Chondrocyte (in vitro differentiated cells): Measurements from ENCODE around the gene SLC29A3. TPM values are rescaled to one million over a fixed set of nuclear protein-coding genes. Genes with fewer than 3 reads are reported as not detected.

Experiments used
- DNase-seq: peaks from one replicate; pipeline ENCODE4 v3.0.0; 2021; ENCODE audit warnings: mixed read lengths, low spot score
- H3K27ac Mint-ChIP-seq: one replicate; pipeline ENCODE4 v1.8.0; 2021; ENCODE audit warnings: mild to moderate bottlenecking, moderate library complexity, mixed read lengths; ENCODE audit not compliant: unreplicated experiment
- H3K27me3 Mint-ChIP-seq: 2 replicates; pipeline ENCODE4 v1.8.0; 2021; ENCODE audit warnings: low read depth, mixed read lengths
- H3K36me3 Mint-ChIP-seq: 2 replicates; pipeline ENCODE4 v1.8.0; 2021; ENCODE audit warnings: low read depth, mixed read lengths
- H3K4me1 Mint-ChIP-seq: 2 replicates; pipeline ENCODE4 v1.8.0; 2021; ENCODE audit warnings: low read depth, mild to moderate bottlenecking, mixed read lengths
- H3K4me3 Mint-ChIP-seq: one replicate; pipeline ENCODE4 v1.8.0; 2021; ENCODE audit warnings: mild to moderate bottlenecking, moderate library complexity, mixed read lengths; ENCODE audit not compliant: unreplicated experiment
- H3K9me3 Mint-ChIP-seq: 2 replicates; pipeline ENCODE4 v1.8.0; 2021; ENCODE audit warnings: low read depth, mixed read lengths
- total RNA-seq: library from RNA; stranded (reverse); gene quantifications from 3 replicates; pipeline ENCODE4 v1.2.1, GENCODE V29; 2021
- TF ChIP-seq, protein P1 (sequence below): fragments of 200-600 bp; sonication (generic); IDR thresholded peaks from 2 replicates; pipeline ENCODE4 v1.5.0; 2021; ENCODE audit warnings: antibody characterized with exemption, mild to moderate bottlenecking, moderate library complexity

SLC29A3 gene
- total RNA-seq, 1 donor from 2014 or later, result 3.8 TPM

DNA sequence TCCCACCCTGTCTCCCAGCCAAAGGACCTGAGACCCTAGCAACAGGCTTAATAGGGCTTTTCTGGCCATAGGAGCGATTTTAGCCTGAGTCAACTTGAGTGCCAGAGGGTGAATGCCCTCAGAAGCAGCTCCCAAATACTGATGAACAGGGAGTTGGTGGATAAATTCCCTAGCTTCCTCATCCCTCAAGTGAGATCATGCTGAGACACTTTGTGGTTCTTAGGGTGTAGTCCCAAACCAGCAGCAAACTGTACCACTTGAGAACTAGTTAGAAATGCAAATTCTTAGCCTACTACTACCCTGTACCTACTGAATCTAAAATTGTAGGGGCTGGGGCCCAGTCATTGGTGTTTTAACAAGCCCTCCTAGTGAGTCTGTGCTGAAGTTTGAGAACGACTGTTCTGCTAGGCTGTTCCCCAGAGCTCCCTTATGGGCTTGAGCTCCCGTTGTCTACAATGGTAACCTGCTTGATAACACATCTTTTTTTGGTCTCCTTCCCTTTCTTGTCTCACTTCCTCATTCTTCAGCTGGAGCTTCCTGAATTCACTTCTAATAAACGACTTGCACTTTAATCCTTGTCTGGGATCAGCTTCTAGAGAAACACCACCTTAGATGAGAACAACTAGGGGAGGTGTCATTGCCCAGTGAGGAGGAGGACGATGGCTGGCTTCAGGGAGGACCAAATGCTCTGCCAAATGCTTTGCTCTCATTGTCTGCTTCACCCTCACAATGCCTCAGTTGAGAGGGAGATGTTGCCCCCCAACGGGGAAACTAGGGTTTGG, 59.5 kb downstream of the SLC29A3 start:
- TF ChIP-seq, protein P1, sequence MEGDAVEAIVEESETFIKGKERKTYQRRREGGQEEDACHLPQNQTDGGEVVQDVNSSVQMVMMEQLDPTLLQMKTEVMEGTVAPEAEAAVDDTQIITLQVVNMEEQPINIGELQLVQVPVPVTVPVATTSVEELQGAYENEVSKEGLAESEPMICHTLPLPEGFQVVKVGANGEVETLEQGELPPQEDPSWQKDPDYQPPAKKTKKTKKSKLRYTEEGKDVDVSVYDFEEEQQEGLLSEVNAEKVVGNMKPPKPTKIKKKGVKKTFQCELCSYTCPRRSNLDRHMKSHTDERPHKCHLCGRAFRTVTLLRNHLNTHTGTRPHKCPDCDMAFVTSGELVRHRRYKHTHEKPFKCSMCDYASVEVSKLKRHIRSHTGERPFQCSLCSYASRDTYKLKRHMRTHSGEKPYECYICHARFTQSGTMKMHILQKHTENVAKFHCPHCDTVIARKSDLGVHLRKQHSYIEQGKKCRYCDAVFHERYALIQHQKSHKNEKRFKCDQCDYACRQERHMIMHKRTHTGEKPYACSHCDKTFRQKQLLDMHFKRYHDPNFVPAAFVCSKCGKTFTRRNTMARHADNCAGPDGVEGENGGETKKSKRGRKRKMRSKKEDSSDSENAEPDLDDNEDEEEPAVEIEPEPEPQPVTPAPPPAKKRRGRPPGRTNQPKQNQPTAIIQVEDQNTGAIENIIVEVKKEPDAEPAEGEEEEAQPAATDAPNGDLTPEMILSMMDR, result no peak
- H3K4me1 Mint-ChIP-seq, result peaks cover 3% of the 10 kb centered on the region
- peaks cover 12% of the 10 kb centered on the region for H3K27me3 Mint-ChIP-seq
- H3K36me3 Mint-ChIP-seq, result no peaks in the 10 kb centered on the region
- no peak for DNase-seq
- no peak overlapping the region for H3K27ac Mint-ChIP-seq
- no peak overlapping the region for H3K4me3 Mint-ChIP-seq
- no peaks in the 10 kb centered on the region for H3K9me3 Mint-ChIP-seq

DNA sequence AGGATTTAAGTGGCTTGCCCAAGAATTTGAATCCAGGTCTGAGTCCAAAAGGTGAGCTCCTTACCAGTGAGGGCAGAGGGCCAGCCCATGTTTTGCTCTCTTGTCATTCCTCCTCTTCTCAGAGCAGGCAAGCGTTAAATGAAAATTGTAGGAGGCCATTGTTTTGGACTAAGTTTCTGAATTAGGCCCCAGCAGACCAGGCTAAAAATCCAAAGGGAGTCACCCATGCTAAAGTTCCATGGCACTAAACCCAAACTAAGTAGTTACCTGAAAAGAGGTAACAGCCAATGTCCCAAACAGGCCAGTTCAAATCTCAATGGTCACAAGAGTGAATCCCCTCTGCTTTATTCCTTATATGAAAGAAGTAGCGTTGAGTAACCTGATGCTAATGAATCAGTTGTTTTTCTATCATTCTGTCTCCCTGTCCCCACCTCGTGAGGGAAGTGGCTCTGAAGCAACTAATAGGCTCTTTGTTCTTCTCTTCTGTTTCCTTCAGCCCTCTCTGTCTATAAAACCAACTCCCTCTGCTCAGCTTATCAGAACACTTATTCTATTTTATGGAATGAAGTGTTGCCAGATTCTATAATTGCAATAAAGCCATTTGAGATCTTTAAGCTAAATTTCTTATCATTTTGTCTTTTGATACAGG, 60.2 kb downstream of the SLC29A3 start:
- no peak for DNase-seq
- no peak overlapping the region for H3K27ac Mint-ChIP-seq
- H3K36me3 Mint-ChIP-seq, result no peaks in the 10 kb centered on the region
- H3K4me3 Mint-ChIP-seq, result no peak overlapping the region
- H3K27me3 Mint-ChIP-seq, result peaks cover 5% of the 10 kb centered on the region
- peaks cover 3% of the 10 kb centered on the region for H3K4me1 Mint-ChIP-seq
- TF ChIP-seq, protein P1, result no peak
- no peaks in the 10 kb centered on the region for H3K9me3 Mint-ChIP-seq

GRCh38 chr10:71380841-71381240, 61.8 kb downstream of the SLC29A3 start:
- no peak overlapping the region for H3K4me3 Mint-ChIP-seq
- no peaks in the 10 kb centered on the region for H3K36me3 Mint-ChIP-seq
- peaks cover 2% of the 10 kb centered on the region for H3K27me3 Mint-ChIP-seq
- no peak for DNase-seq
- TF ChIP-seq, protein P1, result peak; percentile 9
- peaks cover 3% of the 10 kb centered on the region for H3K4me1 Mint-ChIP-seq
- no peaks in the 10 kb centered on the region for H3K9me3 Mint-ChIP-seq
- no peak overlapping the region for H3K27ac Mint-ChIP-seq

- no peak overlapping the region for H3K27ac Mint-ChIP-seq
- H3K36me3 Mint-ChIP-seq, result no peaks in the 10 kb centered on the region
- TF ChIP-seq, protein P1, result no peak
- H3K4me3 Mint-ChIP-seq, result no peak overlapping the region
- H3K27me3 Mint-ChIP-seq, result peaks cover 9% of the 10 kb centered on the region
- H3K9me3 Mint-ChIP-seq, result no peaks in the 10 kb centered on the region
- H3K4me1 Mint-ChIP-seq, result peaks cover 3% of the 10 kb centered on the region
- no peak for DNase-seq
Observed at GRCh38 chr10:71381611-71382010, 62.6 kb downstream of the SLC29A3 start.

GRCh38 chr10:71382028-71382427, 63.0 kb downstream of the SLC29A3 start:
- H3K4me1 Mint-ChIP-seq, result peaks cover 3% of the 10 kb centered on the region
- H3K27me3 Mint-ChIP-seq, result peaks cover 10% of the 10 kb centered on the region
- no peak for DNase-seq
- H3K9me3 Mint-ChIP-seq, result no peaks in the 10 kb centered on the region
- no peak overlapping the region for H3K27ac Mint-ChIP-seq
- no peaks in the 10 kb centered on the region for H3K36me3 Mint-ChIP-seq
- TF ChIP-seq, protein P1, result no peak
- H3K4me3 Mint-ChIP-seq, result no peak overlapping the region
